ENCODE data around the gene AFF3.

AFF3 gene

GRCh38 chr2:99898336-99899048 is 243.9 kb downstream of the AFF3 start:
- DNase-seq (ENCODE audit: extremely low read depth in 1 of 2, low read depth in 1 of 2): no peak

- DNase-seq (ENCODE audit: extremely low read depth in 1 of 2, low read depth in 1 of 2): no peak
These were observed 251.0 kb downstream of the AFF3 start for GRCh38 chr2:99891428-99891780.

GRCh38 chr2:99890568-99891427 is 251.6 kb downstream of the AFF3 start:
- no peak for DNase-seq (ENCODE audit: extremely low read depth in 1 of 2, low read depth in 1 of 2)

GRCh38 chr2:99888617-99889016 is 253.8 kb downstream of the AFF3 start:
- no peak for DNase-seq (ENCODE audit: extremely low read depth in 1 of 2, low read depth in 1 of 2)

GRCh38 chr2:99886418-99886817 is 256.0 kb downstream of the AFF3 start:
- DNase-seq (ENCODE audit: extremely low read depth in 1 of 2, low read depth in 1 of 2): no peak

GRCh38 chr2:99883358-99883757 is 259.0 kb downstream of the AFF3 start:
- no peak for DNase-seq (ENCODE audit: extremely low read depth in 1 of 2, low read depth in 1 of 2)

- DNase-seq (ENCODE audit: extremely low read depth in 1 of 2, low read depth in 1 of 2): no peak
These were observed 260.3 kb downstream of the AFF3 start for GRCh38 chr2:99881901-99882591.

- no peak for DNase-seq (ENCODE audit: extremely low read depth in 1 of 2, low read depth in 1 of 2)
These were observed 261.5 kb downstream of the AFF3 start for GRCh38 chr2:99880964-99881294.

- DNase-seq (ENCODE audit: extremely low read depth in 1 of 2, low read depth in 1 of 2): no peak
These were observed 262.0 kb downstream of the AFF3 start for GRCh38 chr2:99880148-99880963.

- DNase-seq (ENCODE audit: extremely low read depth in 1 of 2, low read depth in 1 of 2): no peak
These were observed 262.9 kb downstream of the AFF3 start for GRCh38 chr2:99879481-99879880.

- no peak for DNase-seq (ENCODE audit: extremely low read depth in 1 of 2, low read depth in 1 of 2)
These were observed 263.6 kb downstream of the AFF3 start for GRCh38 chr2:99878581-99879350.

- no peak for DNase-seq (ENCODE audit: extremely low read depth in 1 of 2, low read depth in 1 of 2)
These were observed 264.4 kb downstream of the AFF3 start for GRCh38 chr2:99877963-99878362.

GRCh38 chr2:99876956-99877355 is 265.4 kb downstream of the AFF3 start:
- no peak for DNase-seq (ENCODE audit: extremely low read depth in 1 of 2, low read depth in 1 of 2)

- DNase-seq (ENCODE audit: extremely low read depth in 1 of 2, low read depth in 1 of 2): no peak
These were observed 266.7 kb downstream of the AFF3 start for GRCh38 chr2:99875627-99876201.

GRCh38 chr2:99868260-99868659 is 274.1 kb downstream of the AFF3 start:
- no peak for DNase-seq (ENCODE audit: extremely low read depth in 1 of 2, low read depth in 1 of 2)

- DNase-seq (ENCODE audit: extremely low read depth in 1 of 2, low read depth in 1 of 2): no peak
These were observed 274.6 kb downstream of the AFF3 start for GRCh38 chr2:99867770-99868169.

- no peak for DNase-seq (ENCODE audit: extremely low read depth in 1 of 2, low read depth in 1 of 2)
These were observed 276.3 kb downstream of the AFF3 start for GRCh38 chr2:99865818-99866676.

GRCh38 chr2:99864561-99865553 is 277.5 kb downstream of the AFF3 start:
- DNase-seq (ENCODE audit: extremely low read depth in 1 of 2, low read depth in 1 of 2): no peak

All from activated CD8-positive, alpha-beta memory T cell treated with anti-CD3 and anti-CD28 coated beads for 1 hour (primary cell).